OCI-LY7 (cell line): ENCODE results near the gene CPTP. TPM values are rescaled to one million over a fixed set of nuclear protein-coding genes. Genes with fewer than 3 reads are reported as not detected.

Experiments
- BruUV-seq: library from RNA; stranded (reverse); fragments of 400-500 nt; replicated peaks from 2 replicates; lab custom pipeline; 2021; lab: Mats Ljungman, UMichigan
- CTCF ChIA-PET: fragments of 300-600 bp; sonication (Branson Sonifier 250); formaldehyde crosslinking; loops from one replicate; lab custom pipeline; 2022; ENCODE audit warnings: antibody characterized with exemption; ENCODE audit not compliant: unreplicated experiment; lab: Charles Lee
- POLR2A ChIA-PET: fragments of 300-600 bp; sonication (Branson Sonifier 250); formaldehyde crosslinking; loops from one replicate; lab custom pipeline; 2022; ENCODE audit warnings: antibody characterized with exemption; lab: Charles Lee
- DNase-seq: peaks from one replicate; pipeline ENCODE4 v3.0.0-alpha.2; 2015; ENCODE audit warnings: low spot score
- H2AFZ ChIP-seq: fragments of 200-600 bp; sonication (generic), shearing (Covaris generic); 2 replicates; pipeline ENCODE4 v1.6.1; 2014; ENCODE audit warnings: mild to moderate bottlenecking, antibody characterized with exemption, low read length, moderate library complexity
- H3K27ac ChIP-seq: fragments of 200-600 bp; sonication (generic); 2 replicates; pipeline ENCODE4 v1.5.1; 2014; ENCODE audit warnings: mixed run types, low read depth, mild to moderate bottlenecking, moderate library complexity, low read length, inconsistent platforms; ENCODE audit not compliant: poor library complexity, severe bottlenecking
- H3K36me3 ChIP-seq: fragments of 200-600 bp; sonication (generic); 2 replicates; pipeline ENCODE4 v1.6.1; 2014; ENCODE audit warnings: mild to moderate bottlenecking, antibody characterized with exemption, low read length, moderate library complexity, mixed read lengths; ENCODE audit not compliant: insufficient read depth
- H3K4me1 ChIP-seq: fragments of 200-600 bp; sonication (generic); 2 replicates; pipeline ENCODE4 v1.5.1; 2014; ENCODE audit warnings: mild to moderate bottlenecking, low read length; ENCODE audit not compliant: insufficient read depth, poor library complexity, severe bottlenecking
- H3K4me2 ChIP-seq: fragments of 200-600 bp; sonication (generic); 2 replicates; pipeline ENCODE4 v1.6.1; 2014; ENCODE audit warnings: mild to moderate bottlenecking, low read length
- H3K4me3 ChIP-seq: fragments of 200-600 bp; sonication (generic); 2 replicates; pipeline ENCODE4 v1.5.1; 2014; ENCODE audit warnings: mild to moderate bottlenecking, low read depth, low read length; ENCODE audit not compliant: poor library complexity, severe bottlenecking
- H3K79me2 ChIP-seq: fragments of 200-600 bp; sonication (generic); 2 replicates; pipeline ENCODE4 v1.6.1; 2016; ENCODE audit warnings: low read depth, mild to moderate bottlenecking, low read length, moderate library complexity, mixed read lengths; ENCODE audit not compliant: insufficient read depth
- H3K9me2 ChIP-seq: fragments of 200-600 bp; sonication (generic); 2 replicates; pipeline ENCODE4 v1.6.1; 2016; ENCODE audit warnings: mild to moderate bottlenecking, low read length, mixed read lengths; ENCODE audit not compliant: insufficient read depth
- H3K9me3 ChIP-seq: fragments of 200-600 bp; sonication (generic); 2 replicates; pipeline ENCODE4 v1.6.1; 2014; ENCODE audit warnings: mild to moderate bottlenecking, mixed run types, low read length, mixed read lengths
- H4K20me1 ChIP-seq: fragments of 200-600 bp; sonication (generic); 2 replicates; pipeline ENCODE4 v1.6.1; 2014; ENCODE audit warnings: mild to moderate bottlenecking, antibody characterized with exemption, low read length, moderate library complexity, mixed read lengths; ENCODE audit not compliant: insufficient read depth
- EZH2phosphoT487 ChIP-seq: fragments of 200-600 bp; sonication (generic); IDR thresholded peaks from 2 replicates; pipeline ENCODE4 v1.6.1; 2018; ENCODE audit warnings: low read depth, borderline replicate concordance, mild to moderate bottlenecking, mixed run types, antibody characterized with exemption, low read length, moderate library complexity, mixed read lengths
- intact Hi-C: fragments of 100-400 bp; cut with micrococcal nuclease; formaldehyde crosslinking; loops from one replicate; pipeline ENCODE4 v1.10.0; 2022; ENCODE audit not compliant: unreplicated experiment
- total RNA-seq, 2 experiments: library from RNA; depleted of rRNA in 1 of 2; stranded (reverse); fragments of >200 nt in 1 of 2; shearing (Covaris generic) in 1 of 2; gene quantifications; 2 replicates each; pipeline ENCODE4 v1.2.3, GENCODE V29; 2014 to 2022
- TF ChIP-seq, protein P1 (sequence below): fragments of 200-600 bp; sonication (generic); conservative IDR thresholded peaks from 2 replicates; pipeline ENCODE4 v1.5.1; 2014; ENCODE audit warnings: mild to moderate bottlenecking, antibody characterized with exemption, low read length, moderate library complexity, mixed read lengths

CPTP gene
- total RNA-seq, 2 experiments from 2014 or later: 16.6 to 20.6 TPM

DNA sequence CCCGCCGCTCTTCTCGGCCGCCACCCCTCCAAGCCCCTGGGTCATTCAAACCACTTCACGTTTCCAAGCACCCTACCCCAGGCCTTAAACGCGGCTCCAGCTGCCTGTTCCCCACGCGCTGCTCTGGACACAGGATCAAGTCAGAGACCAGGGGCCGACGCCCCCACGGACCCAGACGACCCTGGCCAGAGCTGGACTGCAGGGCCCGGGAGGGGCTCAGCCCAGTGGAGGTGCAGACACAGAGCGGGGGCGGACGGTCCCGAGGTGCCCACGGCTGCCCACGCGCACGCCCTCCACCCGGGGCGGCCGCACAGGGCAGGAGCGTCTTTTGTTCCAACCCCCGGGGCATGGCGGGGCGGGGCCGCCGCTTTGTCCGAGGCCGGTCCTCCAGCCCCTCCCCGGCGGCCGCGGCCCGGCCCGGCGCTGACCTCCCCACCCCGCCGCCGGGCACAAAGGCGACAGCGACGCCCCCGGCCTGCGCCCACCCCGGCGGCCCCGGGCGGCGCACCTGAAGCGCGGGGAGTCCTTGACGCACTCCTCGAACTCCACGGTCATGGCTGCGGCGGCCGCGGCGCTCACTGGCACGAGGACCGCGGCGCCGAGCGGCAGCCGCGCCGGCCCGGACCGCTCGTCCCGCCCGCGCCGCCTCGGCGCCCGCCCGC lies 17.2 kb upstream of the CPTP start:
- Histone ChIP-seq H2AFZ (no peak overlapping the region), H3K36me3 (peaks cover 29% of the 10 kb centered on the region), H3K4me2 (peak overlapping the region; percentile 99), H3K4me1 (peaks cover 35% of the 10 kb centered on the region), H3K9me2 (no peaks in the 10 kb centered on the region), H3K27ac (no peak overlapping the region), H3K4me3 (peak overlapping the region; percentile 89), H4K20me1 (peaks cover 5% of the 10 kb centered on the region; the same call in 1 of the 2 replicates), H3K79me2 (no peaks in the 10 kb centered on the region; the same call in 1 of the 2 replicates), H3K9me3 (no peaks in the 10 kb centered on the region)
- BruUV-seq: no TSS peak
- intact Hi-C loops: loop anchor here (5.0 kb wide), 3 partner anchors 75 to 275 kb away; partner anchors contain the start of genes B3GALT6, C1orf159 and SDF4
- no peak for TF ChIP-seq EZH2phosphoT487
- POLR2A ChIA-PET: no interaction called here
- CTCF ChIA-PET: no interaction called here
- no peak for DNase-seq

DNA sequence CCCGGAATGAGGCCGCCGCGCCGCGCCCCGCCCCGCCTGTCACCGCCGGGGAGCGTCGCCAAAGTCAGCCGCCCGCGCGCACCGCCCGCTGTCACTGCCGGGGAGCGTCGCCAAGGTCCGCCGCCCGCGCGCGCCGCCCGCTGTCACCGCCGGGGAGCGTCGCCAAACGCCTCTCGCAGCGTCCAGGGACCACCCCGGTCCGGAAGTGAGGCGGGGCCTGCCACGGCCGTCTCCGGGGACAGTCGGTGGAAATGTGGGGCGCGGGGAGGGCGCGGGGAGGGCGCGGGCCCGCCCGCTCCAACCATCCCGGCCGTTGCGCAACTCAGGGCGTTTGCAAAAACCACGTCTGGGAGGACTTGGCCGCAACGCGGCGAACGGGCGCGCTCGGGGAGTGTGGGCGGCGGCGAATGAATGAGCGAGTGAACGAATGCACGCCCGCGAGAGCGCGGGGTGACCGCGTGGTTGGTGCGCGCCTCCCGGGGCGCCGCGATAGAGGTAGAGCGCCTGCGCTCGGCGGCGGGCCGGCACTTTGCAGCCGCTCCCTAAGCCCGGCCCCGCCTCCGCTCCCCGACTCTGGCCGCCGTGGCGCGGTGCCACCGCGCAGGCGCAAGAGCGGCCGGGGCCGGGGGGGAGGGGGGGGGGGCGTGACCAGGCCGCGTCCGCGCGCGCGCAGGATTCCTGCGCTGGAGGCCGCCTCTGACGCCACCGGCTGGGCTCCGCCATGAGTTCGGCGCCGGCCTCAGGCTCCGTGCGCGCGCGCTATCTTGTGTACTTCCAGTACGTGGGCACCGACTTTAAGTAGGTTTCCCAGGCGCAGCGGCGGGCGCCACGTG lies 16.5 kb upstream of the CPTP start, which contains the start of the genes ACAP3 and PUSL1:
Gene ACAP3 (minus strand): TSS at position 8 of the 833 bp plus-strand sequence. CDS start 115 bp downstream, outside the sequence.
Gene PUSL1 (plus strand): TSS at position 675 of the 833 bp plus-strand sequence. CDS start 47 bp downstream, at position 722.
- Histone ChIP-seq H3K36me3 (peaks cover 36% of the 10 kb centered on the region), H4K20me1 (peaks cover 5% of the 10 kb centered on the region; the same call in 1 of the 2 replicates), H3K4me1 (peaks cover 35% of the 10 kb centered on the region), H3K79me2 (no peaks in the 10 kb centered on the region; the same call in 1 of the 2 replicates), H3K4me3 (peak within 1 kb of the TSS; percentile 90), H3K9me3 (no peaks in the 10 kb centered on the region), H2AFZ (peak within 1 kb of the TSS; percentile 74; the same call in 1 of the 2 replicates), H3K9me2 (no peaks in the 10 kb centered on the region), H3K4me2 (peak within 1 kb of the TSS; percentile 99), H3K27ac (peak within 1 kb of the TSS; percentile 88)
- TF ChIP-seq EZH2phosphoT487: no peak
- TF ChIP-seq, protein P1, sequence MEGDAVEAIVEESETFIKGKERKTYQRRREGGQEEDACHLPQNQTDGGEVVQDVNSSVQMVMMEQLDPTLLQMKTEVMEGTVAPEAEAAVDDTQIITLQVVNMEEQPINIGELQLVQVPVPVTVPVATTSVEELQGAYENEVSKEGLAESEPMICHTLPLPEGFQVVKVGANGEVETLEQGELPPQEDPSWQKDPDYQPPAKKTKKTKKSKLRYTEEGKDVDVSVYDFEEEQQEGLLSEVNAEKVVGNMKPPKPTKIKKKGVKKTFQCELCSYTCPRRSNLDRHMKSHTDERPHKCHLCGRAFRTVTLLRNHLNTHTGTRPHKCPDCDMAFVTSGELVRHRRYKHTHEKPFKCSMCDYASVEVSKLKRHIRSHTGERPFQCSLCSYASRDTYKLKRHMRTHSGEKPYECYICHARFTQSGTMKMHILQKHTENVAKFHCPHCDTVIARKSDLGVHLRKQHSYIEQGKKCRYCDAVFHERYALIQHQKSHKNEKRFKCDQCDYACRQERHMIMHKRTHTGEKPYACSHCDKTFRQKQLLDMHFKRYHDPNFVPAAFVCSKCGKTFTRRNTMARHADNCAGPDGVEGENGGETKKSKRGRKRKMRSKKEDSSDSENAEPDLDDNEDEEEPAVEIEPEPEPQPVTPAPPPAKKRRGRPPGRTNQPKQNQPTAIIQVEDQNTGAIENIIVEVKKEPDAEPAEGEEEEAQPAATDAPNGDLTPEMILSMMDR: no peak
- DNase-seq: peak; percentile 95
- intact Hi-C loops: loop anchor here (1.0 to 5.0 kb wide), 6 partner anchors 17 to 276 kb away; partner anchors contain the start of genes ATAD3B, B3GALT6, C1orf159 and CPTP
- BruUV-seq: no TSS peak
- POLR2A ChIA-PET: no interaction called here
- CTCF ChIA-PET: no interaction called here

DNA sequence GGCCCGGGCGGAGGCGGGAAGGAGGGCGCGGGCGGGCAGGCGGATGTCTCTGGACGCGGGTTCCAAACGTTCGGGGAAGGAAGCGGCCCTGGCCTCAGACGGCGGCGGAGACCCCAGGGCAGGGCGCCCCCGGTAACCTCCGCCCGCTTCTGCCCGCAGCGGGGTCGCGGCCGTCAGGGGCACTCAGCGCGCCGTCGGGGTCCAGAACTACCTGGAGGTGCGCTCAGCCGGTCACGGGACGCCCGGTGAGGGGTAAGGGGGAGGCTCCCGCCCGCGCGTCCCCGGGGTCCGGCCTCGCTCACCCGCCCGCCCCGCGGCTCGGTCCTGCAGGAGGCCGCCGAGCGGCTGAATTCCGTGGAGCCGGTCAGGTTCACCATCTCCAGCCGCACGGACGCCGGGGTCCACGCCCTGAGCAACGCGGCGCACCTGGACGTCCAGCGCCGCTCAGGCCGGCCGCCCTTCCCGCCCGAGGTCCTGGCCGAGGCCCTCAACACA lies 15.8 kb upstream of the CPTP start:
- TF ChIP-seq EZH2phosphoT487: no peak
- TF ChIP-seq, protein P1: no peak
- POLR2A ChIA-PET: no interaction called here
- no peaks in the 10 kb centered on the region for H3K9me3 ChIP-seq
- no peaks in the 10 kb centered on the region; the same call in 1 of the 2 replicates for H3K79me2 ChIP-seq
- CTCF ChIA-PET: no interaction called here
- peak overlapping the region; percentile 89 for H3K4me2 ChIP-seq
- peak overlapping the region; percentile 64 for H3K27ac ChIP-seq
- H3K4me3 ChIP-seq: peak overlapping the region; percentile 90
- no peaks in the 10 kb centered on the region for H3K9me2 ChIP-seq
- peaks cover 43% of the 10 kb centered on the region for H3K36me3 ChIP-seq
- TSS peak; percentile 76 for BruUV-seq
- H3K4me1 ChIP-seq: peaks cover 35% of the 10 kb centered on the region
- H2AFZ ChIP-seq: peak overlapping the region; percentile 38; the same call in 1 of the 2 replicates
- H4K20me1 ChIP-seq: peaks cover 5% of the 10 kb centered on the region; the same call in 1 of the 2 replicates
- DNase-seq: no peak
- intact Hi-C loops: loop anchor here (1.0 to 5.0 kb wide), 6 partner anchors 16 to 277 kb away; partner anchors contain the start of genes ATAD3B, B3GALT6, C1orf159 and CPTP
